ENCODE results near the gene MYT1.
A peak's percentile ranks its signal among the peaks of the same experiment; 100 is the strongest.

Gene MYT1

DNA sequence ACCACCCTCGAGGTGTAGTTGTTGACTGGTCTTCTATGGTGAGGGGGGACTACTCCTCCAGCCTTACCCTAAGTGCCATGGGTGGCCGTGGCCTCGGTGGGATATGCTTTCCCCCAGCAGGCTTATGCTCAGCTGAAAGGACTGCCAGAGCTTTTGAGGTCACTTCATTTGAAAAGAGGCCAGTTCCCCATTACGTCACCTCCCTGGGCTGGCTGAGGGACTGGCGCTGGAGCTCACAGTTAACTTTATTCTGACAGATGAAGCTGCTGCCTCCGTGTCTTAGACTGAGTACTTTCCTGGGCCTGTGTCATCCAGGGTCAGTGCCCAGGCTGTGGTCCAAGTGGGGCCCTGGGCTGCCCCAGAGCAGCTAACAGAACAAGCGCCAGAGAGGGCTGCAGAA lies 48.5 kb downstream of the MYT1 start:
- no peak for FAIRE-seq
- no peak for DNase-seq (ENCODE audit: low spot score)

GRCh38 chr20:64214113-64214512 lies 49.9 kb downstream of the MYT1 start:
- FAIRE-seq (no peak), DNase-seq (ENCODE audit: low spot score) (no peak)

- FAIRE-seq (no peak), DNase-seq (ENCODE audit: low spot score) (no peak)
These were observed 50.7 kb downstream of the MYT1 start for GRCh38 chr20:64214952-64215351.

DNA sequence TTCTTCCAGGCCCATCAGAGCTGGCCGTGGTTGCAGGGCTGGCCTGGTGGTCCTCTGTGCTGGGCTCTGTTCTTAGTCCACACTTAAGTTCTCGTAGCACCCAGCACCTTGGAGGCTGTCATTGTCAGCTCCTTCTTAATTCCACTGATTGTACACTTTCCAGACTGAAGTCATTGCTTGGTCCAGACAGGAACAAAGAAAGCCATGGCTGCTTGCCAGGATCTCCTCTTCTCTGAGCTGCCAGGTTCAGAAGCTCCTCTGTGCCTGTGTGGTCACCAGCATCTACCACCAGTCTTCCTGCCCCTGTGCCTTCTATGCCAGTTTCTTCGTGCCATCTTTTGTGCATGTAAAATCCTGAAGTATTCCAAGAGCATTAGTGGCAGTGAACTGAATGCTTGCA lies 51.8 kb downstream of the MYT1 start:
- FAIRE-seq (no peak), DNase-seq (ENCODE audit: low spot score) (no peak)

DNA sequence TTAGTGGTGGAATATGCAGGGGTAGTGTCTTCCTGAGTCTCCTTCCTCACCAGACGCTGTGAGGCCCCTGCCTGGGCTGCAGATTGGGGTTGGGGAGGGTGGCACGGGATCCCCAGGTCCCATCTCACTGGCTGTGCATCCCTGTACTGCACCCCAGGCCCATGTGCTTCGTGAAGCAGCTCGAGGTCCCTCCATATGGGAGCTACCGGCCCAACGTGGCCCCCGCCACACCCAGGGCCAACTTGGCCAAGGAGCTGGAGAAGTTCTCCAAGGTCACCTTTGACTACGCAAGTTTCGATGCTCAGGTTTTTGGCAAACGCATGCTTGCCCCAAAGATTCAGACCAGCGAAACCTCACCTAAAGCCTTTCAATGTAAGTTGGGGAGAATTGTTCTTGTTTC lies 52.7 kb downstream of the MYT1 start:
- FAIRE-seq (no peak), DNase-seq (ENCODE audit: low spot score) (no peak)

DNA sequence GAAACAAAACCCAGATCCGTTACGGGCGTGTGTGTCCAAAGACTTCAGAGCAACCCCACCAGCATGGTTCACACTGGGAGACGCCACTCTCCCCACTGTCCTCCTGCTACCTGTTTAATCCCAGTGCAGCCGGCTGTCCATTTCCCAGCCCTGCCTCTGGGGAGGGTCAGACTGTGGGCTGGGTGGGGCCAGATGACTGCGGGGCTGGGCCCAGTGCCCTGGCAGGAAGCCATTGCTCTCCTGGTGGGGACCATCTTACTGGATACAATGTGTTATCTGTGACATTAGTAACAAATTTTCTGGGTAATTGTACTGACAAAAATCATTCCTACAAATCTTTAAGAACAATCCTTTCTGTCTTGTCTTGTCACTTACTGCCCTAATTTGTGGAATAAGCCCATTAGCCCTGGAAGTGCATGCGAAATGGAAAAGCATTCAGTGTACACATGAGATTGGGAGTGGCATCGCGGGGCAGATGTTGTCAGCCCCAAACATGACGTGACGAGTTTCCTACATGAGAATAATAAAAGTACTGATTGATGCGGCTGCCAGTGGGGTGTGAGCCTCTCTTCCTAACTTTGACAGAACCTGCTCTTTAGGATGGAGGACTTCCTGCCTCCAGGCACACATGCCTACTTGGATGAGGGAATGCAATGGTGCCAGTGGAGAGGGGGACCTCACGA lies 53.4 kb downstream of the MYT1 start:
- DNase-seq (ENCODE audit: low spot score), result no peak
- no peak for FAIRE-seq

- no peak for FAIRE-seq
- no peak for DNase-seq (ENCODE audit: low spot score)
These were observed 55.0 kb downstream of the MYT1 start for GRCh38 chr20:64219202-64219601.

- no peak for FAIRE-seq
- DNase-seq (ENCODE audit: low spot score), result no peak
These were observed 55.5 kb downstream of the MYT1 start for GRCh38 chr20:64219730-64220129.

DNA sequence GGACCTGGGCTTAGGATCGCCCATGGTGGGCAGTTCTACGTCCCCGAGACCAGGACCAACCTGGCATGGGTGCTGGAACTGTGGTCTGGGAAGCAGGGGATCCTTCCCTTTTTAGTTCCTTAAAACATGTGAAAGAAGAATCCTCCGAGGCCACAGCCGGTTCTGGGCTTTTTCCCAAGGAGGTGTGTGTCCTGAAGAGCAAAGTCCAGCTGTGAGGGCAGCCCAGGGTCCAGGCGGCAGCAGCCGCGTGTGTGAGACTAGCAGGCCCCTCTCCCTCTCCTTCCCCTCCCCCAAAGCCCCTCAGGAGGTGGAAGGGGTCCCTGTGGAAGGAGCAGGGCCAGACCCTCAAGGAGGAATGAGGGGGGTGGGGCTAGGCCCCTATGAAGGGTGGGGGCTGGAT lies 56.2 kb downstream of the MYT1 start:
- FAIRE-seq, result no peak

DNA sequence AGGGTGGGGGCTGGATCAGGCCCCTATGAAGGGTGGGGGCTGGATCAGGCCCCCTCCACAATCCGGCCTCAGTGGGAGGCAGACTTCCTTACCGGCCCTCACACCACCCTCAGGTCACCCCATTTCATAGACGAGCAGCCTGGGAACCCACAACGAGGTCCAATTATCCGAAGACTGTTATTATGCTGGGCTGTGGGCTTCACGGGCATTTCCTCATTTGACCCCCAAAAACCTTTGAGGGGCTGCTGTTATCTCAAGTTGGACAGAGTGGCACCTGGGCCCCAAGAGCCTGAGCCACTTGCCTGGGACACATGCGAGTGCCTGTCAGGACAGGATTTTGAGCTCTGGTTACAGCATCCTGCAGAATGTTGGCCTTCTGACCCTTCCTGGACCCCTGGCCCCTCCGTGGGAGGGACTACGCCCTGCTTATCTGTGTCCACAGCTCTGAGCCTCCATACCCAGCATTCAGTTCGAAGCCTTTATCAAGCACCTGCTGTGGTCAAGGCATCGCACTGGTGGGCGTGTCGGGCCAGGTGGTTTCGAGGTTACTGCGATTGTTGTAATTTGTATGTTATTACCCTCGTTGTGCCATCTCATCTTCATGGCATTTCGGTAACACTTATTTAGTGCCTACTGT lies 56.8 kb downstream of the MYT1 start:
- FAIRE-seq (no peak), DNase-seq (ENCODE audit: low spot score) (no peak)

More for the DNA sequence above, 56.2 kb downstream of the MYT1 start:
- no peak for DNase-seq (ENCODE audit: low spot score)

DNA sequence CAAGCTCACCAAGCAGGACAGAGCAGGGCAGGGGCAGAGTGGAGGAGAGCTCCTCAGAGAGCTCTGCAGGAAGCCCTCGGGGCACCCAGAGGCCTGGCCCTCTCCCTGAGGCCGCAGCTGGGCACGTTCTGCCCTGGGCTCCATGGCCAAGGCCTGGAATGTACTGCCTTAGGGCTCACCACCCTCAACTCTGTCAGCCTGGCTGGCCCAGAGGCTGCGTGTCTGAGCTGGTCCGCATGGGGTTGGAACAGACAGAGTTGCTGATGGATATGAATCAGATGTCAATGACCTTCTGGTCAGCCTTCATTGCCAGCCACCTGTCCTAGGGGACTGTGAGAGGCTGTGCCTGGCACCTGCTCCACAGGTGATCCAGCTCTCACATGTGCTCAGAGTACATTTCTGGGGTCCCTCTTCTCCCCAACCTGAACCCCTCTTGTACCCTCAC lies 58.1 kb downstream of the MYT1 start:
- FAIRE-seq, result no peak
- no peak for DNase-seq (ENCODE audit: low spot score)

DNA sequence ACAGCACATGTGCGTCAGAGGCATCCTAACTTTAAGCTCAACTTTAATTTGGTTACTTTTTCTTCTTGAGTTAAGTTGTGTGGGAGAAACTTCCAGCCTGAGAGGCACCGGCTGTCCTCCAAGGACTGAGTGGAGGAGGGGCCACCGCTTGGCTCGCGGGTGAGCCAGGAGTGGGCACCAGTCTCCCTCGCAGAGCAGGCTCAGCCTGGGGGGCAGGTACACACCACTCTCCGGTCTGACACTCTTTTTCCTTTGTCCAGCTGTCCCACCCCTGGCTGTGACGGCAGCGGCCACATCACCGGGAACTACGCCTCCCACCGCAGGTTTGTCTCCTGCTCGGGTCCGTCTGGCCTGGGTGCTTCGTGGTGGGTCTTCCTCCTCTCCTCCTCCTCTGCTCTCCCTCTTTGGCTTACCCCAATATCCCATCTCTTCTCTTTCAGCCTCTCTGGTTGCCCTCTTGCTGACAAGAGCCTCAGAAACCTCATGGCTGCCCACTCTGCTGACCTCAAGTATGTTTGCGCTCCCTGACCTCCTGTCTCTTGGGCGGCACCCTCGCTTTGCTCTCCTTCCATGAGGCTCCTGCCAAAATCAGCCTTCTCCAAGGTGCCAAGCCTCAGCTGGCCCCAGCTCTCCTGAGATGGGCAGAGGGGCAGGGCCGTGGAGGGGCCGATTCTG lies 58.7 kb downstream of the MYT1 start:
- DNase-seq (ENCODE audit: low spot score) (no peak), FAIRE-seq (no peak)

DNA sequence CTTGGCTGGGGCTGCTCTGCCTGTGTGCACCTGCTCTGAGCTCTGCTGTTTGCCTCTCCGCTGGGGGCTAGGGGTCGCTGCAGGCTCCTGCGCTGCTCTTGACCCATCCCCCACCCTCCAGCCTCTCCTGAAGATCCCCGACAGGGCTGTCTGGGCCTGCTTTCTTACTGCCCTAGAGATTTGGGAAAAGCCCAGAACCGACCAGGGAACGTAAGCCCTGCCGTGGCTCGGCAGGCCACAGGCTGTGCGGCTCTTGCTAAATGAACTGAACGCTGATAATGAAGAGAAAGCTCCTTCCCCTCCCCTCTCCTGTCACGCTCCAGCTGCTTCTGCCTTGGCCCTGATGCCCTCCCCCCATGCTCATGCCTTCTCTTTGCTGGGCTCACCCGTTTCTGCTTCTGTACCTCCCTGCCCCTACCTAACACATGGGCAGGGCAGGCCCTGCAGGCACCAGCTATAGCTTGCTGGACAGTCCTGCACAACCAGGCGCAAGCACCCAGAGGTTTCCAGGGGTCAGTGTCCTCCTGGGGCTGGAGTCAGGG lies 59.3 kb downstream of the MYT1 start:
- no peak for DNase-seq (ENCODE audit: low spot score)
- FAIRE-seq, result no peak

DNA sequence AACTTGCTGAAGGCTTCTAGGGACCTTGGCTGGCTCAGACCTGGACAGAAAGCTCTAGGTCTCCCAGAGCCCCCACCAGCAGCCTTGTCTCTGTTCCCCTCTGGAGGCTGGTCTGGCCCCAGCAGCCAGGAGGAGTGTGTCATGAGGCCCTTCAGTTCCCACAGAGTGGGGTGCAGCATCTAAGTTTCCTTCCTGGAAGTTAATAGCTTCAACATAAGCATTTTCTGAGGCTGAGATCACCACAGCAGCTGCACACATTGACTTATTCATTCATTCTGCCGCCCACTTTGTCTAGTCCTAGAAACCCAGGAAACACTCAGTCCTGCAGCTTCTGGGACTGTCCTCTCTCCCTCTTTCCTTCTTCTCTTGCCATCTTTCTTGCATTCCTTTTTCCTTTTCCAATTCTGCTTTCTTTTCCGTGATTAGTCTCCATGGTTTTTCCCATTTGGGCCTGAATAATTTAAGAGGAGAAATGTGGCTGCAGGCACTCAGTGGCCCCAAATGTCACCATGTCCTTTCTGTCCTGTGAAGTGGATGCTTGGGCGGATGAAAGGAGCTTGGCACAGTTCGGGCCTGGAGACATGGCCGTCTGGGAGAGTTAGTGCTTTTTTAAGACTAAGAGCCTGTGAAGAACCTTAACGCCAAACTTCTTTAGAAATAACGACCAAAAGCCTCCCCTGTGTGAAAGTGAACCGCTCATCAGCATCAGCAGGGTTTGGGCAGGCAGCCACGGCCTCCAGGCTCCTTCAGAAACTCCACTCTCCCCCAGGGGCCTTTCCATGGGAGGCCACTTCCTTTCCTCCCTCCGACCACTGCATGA lies 60.3 kb downstream of the MYT1 start:
- DNase-seq (ENCODE audit: low spot score) (peak; percentile 73), FAIRE-seq (no peak)

DNA sequence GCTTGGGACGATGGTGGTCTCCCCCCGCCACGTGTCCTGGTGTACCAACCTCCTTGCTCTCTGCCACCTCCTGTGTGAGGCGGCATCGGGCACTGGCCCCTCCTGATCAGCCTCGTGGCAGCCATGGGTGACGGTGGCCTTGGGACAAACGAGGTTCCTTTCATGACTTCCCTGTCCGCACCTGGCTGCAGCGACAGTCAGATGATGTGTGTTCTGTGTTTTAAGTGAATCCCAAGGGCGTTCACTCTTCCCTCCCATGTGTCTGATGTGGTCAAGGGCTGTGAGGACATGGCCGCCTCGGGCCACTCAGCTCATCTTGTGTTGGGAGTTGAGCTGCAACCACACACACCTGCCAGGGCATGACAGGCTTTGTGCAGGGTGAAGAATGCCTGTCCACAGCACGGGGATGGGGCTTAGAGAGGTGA lies 60.9 kb downstream of the MYT1 start:
- DNase-seq (ENCODE audit: low spot score) (no peak), FAIRE-seq (peak; percentile 61)

DNA sequence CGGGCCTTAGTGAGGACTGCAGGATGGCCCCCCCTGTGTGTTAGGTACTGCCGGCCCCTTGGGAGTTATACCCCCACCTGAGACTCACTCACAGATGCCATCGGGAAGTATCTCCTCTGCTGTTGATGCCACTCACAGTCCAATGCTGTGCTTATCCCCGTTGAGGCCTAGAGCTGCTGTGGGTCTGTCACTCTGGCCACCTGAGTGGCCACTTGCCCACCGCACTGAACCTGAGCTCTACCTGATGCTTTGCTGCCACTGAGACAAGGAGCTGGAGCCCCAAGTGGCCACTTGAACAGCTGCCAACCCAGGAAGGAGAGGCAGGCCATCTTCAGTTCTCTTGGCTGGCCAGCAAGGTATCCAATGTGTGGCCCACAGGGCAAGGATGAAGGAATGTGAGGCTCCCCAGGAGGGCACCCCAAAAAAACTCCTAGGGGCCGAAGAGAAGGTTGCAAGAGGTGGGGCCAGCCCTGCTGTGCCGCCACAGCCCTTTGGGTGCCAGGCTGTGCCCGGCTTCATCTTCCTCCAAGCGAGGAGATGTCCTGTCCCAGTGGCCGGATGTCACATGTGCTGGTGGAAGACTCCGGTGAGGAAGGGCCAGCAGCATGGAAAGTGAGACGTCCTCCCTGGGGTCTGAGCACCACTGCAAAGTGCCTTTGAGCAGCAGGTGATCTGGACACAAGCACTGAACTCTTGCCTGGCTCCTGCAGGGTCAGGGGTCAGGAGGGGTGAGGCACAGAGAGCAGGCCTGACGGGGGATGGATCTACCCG lies 61.8 kb downstream of the MYT1 start:
- no peak for DNase-seq (ENCODE audit: low spot score)
- no peak for FAIRE-seq

DNA sequence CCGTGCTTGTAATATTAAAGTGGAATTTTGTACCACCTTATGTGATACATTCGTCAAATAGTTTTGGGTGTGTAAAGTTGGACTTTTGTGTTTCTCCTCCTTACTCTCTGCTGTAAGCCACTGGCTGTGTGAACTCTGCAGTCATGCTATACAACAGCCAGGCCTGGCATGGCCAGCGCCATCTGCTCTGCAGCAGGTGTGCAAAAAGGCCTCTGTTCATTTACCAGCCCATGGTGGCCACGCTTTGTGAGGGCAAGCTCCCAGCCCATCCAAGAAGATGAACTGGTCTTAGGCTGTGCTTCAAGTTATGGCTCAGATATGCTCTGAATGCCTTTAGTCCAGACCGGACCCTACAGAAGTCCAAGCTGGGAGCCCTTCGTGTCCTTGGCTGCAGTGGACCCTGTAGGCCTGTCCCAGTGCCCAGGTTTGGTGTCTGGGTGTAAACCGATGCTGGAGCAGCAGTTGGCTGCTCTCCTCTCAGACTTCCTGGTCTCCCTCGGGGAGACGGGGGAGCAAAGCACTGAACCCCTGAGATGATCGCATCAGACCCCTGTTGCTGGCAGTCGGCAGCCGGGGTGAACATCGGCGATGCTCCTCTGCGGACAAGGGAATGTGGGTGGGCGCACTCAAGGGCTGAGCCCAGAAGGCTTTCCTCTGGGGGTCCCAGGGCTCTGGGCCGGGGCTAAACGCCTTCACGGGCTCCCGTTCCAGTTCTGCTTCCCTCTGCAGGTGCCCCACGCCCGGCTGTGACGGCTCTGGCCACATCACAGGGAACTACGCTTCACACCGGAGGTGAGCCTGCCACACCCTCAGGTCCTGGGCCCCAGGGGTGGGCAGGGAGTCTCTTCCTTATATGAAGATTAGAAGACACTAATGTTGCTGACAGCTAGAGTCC lies 62.7 kb downstream of the MYT1 start:
- DNase-seq (ENCODE audit: low spot score) (no peak), FAIRE-seq (no peak)

- FAIRE-seq, result no peak
- no peak for DNase-seq (ENCODE audit: low spot score)
These were observed 63.9 kb downstream of the MYT1 start for GRCh38 chr20:64228086-64228653.

DNA sequence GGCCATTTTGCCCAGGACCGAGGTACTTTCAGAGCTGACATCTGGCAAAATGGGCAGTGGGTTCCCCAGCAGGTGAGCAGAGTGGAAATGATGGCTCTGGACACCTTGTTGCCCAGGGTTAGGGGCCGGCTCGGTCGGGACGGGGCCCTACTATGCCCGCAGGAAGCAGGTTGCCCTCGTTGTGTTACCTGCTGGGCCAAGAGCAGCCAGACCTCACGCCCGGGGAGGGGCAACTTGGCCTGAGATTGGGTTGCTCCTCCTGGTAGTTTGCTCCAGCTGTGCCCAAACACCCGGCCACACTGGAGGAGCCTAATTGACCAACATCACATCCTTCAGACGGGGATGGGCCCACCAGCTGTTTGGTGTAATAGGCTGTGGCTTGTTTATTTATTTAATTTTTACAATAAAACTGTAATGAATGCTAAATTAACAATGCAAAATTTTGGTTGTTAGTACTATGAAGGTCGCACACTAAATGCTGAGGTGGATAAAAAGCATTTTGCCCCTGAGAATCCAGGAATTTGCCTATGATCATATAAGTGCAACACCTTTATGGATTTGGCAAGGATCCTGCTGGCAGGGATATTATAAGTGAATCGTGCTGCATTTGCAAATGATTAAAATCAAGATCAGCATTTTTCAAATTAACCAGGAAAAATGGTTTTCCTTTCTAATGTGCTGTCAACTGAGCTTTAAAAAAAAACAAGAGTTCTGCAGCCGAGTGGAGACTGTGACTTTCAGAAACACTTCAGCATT lies 64.7 kb downstream of the MYT1 start:
- DNase-seq (ENCODE audit: low spot score), result no peak

More for the DNA sequence above, 64.7 kb downstream of the MYT1 start:
- FAIRE-seq, result no peak

All from urothelium cell line (cell line).